Activated CD4-positive, alpha-beta T cell treated with anti-CD3 and anti-CD28 coated beads, Interleukin-2, amount 10 ng/mL, durations not matched to agents 7 days and 5 days (primary cell): ENCODE results near the gene HSDL1. TPM values are rescaled to one million over a fixed set of nuclear protein-coding genes. Genes with fewer than 3 reads are reported as not detected.

Source experiments
- CTCF ChIA-PET: fragments of 350-600 bp; sonication (Branson Sonifier 250); formaldehyde crosslinking; loops from one replicate; lab custom pipeline; 2021; ENCODE audit warnings: antibody characterized with exemption; lab: Charles Lee
- POLR2A ChIA-PET: fragments of 350-600 bp; sonication (Branson Sonifier 250); formaldehyde crosslinking; loops from one replicate; lab custom pipeline; 2021; ENCODE audit warnings: antibody characterized with exemption; lab: Charles Lee
- DNase-seq: peaks from one replicate; pipeline ENCODE4 v3.0.0-alpha.2; 2020
- H3K27ac Mint-ChIP-seq: one replicate; pipeline ENCODE4 v1.8.0; 2021; ENCODE audit warnings: mild to moderate bottlenecking, moderate library complexity, mixed read lengths
- H3K27me3 Mint-ChIP-seq: one replicate; pipeline ENCODE4 v1.8.0; 2021; ENCODE audit warnings: mixed read lengths
- H3K36me3 Mint-ChIP-seq: one replicate; pipeline ENCODE4 v1.8.0; 2021; ENCODE audit warnings: low read depth, mixed read lengths
- H3K4me1 Mint-ChIP-seq: one replicate; pipeline ENCODE4 v1.8.0; 2021; ENCODE audit warnings: mixed read lengths
- H3K4me3 Mint-ChIP-seq: one replicate; pipeline ENCODE4 v1.8.0; 2021; ENCODE audit warnings: mild to moderate bottlenecking, moderate library complexity, mixed read lengths
- H3K9me3 Mint-ChIP-seq: one replicate; pipeline ENCODE4 v1.8.0; 2021; ENCODE audit warnings: mixed read lengths
- total RNA-seq, 2 experiments: library from RNA; stranded (reverse); gene quantifications; one replicate each; pipeline ENCODE4 v1.2.3, GENCODE V29; 2021

Gene HSDL1
- total RNA-seq, 2 experiments from 2014 or later, result 8.8 to 10.6 TPM

DNA sequence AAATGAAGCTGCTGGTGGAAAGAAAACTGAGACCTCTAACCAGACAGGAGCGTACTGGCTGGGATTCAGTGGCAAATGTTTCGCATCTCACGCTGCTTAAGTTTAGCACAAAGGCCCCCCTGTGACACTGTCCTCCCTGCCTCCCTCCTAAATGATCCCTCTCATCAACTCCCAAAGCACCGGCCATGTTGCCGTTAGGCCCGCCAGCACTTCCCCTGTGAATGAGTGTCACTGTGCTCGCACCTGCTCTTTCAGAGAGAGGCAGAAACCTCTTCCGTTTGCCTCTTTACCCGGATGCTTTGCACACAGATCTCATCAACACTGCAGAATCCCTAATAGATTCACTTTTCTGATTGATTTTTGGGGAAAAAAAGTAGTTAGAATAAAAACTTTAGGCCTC, 54.8 kb downstream of the HSDL1 start:
- Mint-ChIP-seq H3K36me3 (peaks cover 58% of the 10 kb centered on the region), H3K4me1 (peaks cover 45% of the 10 kb centered on the region), H3K27ac (peak overlapping the region; percentile 39), H3K27me3 (no peaks in the 10 kb centered on the region), H3K9me3 (no peaks in the 10 kb centered on the region), H3K4me3 (no peak overlapping the region)
- POLR2A ChIA-PET, result no interaction called here
- CTCF ChIA-PET, result interaction anchor here (1.0 to 4.9 kb wide), 3 partner anchors 85 to 99 kb away, joined by 3 to 26 read pairs (median 3); partner anchors contain the start of gene TAF1C
- DNase-seq, result peak; percentile 20

DNA sequence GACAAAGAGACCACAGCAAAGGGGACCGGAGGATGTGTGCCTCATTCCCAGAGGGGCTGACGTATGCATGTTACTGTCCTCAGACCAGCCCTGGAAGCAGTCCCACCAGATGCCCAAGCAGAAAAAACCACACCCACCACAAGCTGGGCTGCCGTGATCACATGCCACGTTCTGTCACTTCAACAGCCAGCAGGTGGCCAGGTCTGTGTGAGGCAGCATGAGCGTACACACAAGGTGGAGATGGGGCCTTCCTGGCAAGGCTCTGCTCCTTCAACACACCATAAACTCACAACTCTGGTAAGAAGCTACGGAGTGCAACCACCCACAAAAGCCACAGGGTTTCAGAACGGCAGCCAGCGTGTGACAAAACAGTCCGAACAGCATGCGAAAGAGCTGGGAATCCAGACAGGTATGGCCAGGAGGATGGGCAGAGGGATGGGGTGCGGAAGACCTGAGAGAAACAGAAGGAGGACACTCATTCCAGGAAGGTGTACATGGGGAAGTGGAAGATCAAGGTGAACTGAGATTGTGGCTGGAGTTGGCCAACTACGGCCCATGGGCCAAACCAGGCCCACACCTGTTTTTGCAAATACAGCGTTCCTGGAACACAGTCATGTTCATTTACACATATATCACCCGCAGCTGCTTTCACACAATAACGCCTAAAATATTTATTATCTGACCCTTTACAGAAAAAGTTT, 56.1 kb downstream of the HSDL1 start:
- peak; percentile 76 for DNase-seq
- no peaks in the 10 kb centered on the region for H3K27me3 Mint-ChIP-seq
- H3K4me1 Mint-ChIP-seq, result peaks cover 51% of the 10 kb centered on the region
- no peak overlapping the region for H3K4me3 Mint-ChIP-seq
- ChIA-PET CTCF (interaction anchor here (0.9 to 4.9 kb wide), 7 partner anchors 28 to 627 kb away, joined by 3 to 26 read pairs (median 3); partner anchors contain the start of genes MBTPS1 and TAF1C), POLR2A (no interaction called here)
- peak overlapping the region; percentile 52 for H3K27ac Mint-ChIP-seq
- H3K9me3 Mint-ChIP-seq, result no peaks in the 10 kb centered on the region
- peaks cover 49% of the 10 kb centered on the region for H3K36me3 Mint-ChIP-seq

DNA sequence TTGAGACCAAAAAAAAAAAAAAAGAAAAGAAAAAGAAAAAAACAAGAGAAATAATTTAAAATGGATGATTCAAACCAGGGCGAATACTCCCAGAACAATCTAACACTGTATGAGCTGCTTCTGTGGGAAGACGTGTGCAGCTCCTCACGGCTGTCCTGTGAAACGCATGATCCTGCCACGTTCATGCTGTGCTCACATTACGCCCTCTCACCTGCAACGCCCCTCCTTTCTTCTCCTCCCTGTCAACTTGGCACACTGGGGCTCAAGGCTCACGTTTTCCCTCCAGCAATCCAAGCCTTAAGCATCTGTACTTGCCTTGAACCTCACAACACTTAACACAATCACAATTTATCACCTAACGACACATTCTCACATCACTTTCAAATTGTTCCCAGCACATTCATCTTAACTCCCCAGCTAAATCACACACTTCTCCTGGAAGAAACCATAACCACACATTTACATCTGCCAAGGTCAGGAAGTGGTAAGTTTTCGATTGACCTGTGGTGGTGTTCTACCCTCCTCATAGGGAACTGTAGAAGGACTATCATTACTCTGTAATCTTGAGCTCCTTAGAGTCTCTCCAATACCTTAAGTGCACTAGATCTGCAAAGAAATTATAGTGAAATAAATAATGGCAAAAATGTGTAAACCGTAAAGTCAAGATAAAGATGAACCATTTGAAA, 57.4 kb downstream of the HSDL1 start:
- Mint-ChIP-seq H3K4me1 (peaks cover 51% of the 10 kb centered on the region), H3K9me3 (no peaks in the 10 kb centered on the region), H3K27ac (peak overlapping the region; percentile 7), H3K36me3 (peaks cover 46% of the 10 kb centered on the region), H3K27me3 (no peaks in the 10 kb centered on the region), H3K4me3 (no peak overlapping the region)
- CTCF ChIA-PET, result interaction anchor here (1.0 to 4.9 kb wide), 3 partner anchors 99 to 628 kb away, joined by 3 to 26 read pairs (median 3); partner anchors contain the start of gene TAF1C
- POLR2A ChIA-PET, result no interaction called here
- DNase-seq, result no peak

DNA sequence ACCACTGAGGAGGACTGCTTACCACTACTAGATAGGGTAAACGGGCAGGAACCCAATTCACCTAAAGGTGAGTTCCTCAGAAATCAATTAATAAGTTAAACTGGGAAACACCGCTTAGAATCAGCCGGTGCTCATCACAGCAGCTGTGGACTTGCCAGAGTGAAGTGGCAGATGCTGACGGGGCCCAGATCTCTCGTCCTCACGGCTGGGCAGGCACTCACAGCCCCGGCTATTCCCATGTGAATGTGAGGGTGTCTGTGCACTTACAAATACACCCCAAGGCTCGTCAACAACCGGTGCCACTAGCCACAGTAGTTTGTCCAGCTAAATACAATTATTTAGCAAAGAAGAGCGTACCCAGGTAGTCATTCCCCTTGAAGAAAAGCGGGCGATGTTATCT, 58.0 kb downstream of the HSDL1 start:
- DNase-seq, result no peak
- ChIA-PET POLR2A (no interaction called here), CTCF (interaction anchor here (4.9 kb wide), 1 partner anchor 100 kb away, joined by 26 read pairs; the partner anchor contains the start of gene TAF1C)
- no peak overlapping the region for H3K4me3 Mint-ChIP-seq
- H3K36me3 Mint-ChIP-seq, result peaks cover 45% of the 10 kb centered on the region
- H3K27me3 Mint-ChIP-seq, result no peaks in the 10 kb centered on the region
- H3K4me1 Mint-ChIP-seq, result peaks cover 51% of the 10 kb centered on the region
- no peaks in the 10 kb centered on the region for H3K9me3 Mint-ChIP-seq
- no peak overlapping the region for H3K27ac Mint-ChIP-seq

DNA sequence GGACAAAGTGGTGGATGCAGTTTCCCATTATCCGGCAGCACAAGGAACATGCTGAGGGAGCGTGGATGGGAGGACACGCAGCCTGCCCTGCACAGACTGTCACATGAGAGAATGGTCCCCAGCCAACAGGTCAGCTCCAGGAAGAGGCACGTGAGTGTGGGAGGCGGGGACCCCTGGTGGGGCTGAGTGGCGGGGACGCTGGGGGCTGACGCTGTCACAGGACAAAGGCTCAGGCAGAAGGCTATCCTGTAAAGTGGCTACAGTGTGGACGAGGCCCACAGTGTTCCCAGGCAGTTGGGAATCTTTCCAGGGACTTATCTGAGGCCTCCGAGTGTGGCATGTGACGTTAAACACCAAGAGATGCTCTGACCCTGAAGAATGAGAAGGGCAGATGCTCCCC, 58.6 kb downstream of the HSDL1 start:
- Mint-ChIP-seq H3K27me3 (no peaks in the 10 kb centered on the region), H3K4me1 (peaks cover 51% of the 10 kb centered on the region), H3K4me3 (no peak overlapping the region), H3K9me3 (no peaks in the 10 kb centered on the region), H3K36me3 (peaks cover 42% of the 10 kb centered on the region), H3K27ac (no peak overlapping the region)
- ChIA-PET CTCF (interaction anchor here (4.9 kb wide), 1 partner anchor 100 kb away, joined by 26 read pairs; the partner anchor contains the start of gene TAF1C), POLR2A (interaction anchor here (0.6 kb wide), 1 partner anchor 98 kb away, joined by 3 read pairs; no protein-coding TSS in a partner anchor)
- no peak for DNase-seq

DNA sequence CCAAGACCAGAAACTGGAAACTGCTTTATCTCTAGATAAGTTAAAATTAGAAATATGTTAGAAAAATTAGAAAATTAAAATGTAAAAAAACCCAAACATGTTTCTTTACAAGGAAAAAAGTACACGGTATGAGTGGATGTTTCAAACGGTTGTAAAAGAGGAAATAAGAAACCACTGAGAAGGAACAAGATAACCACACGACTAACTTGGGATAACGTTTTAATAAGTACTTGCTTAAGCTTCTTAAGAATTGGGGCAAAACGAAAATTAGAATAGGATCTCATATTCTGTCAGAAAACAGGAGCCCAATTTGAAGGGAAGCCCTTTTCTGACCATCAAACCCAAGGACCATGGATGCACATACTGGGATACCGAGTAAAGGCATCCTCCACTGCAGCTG, 59.2 kb downstream of the HSDL1 start:
- no peak for DNase-seq
- ChIA-PET CTCF (interaction anchor here (0.9 to 4.9 kb wide), 3 partner anchors 18 to 101 kb away, joined by 3 to 26 read pairs (median 4); partner anchors contain the start of gene TAF1C), POLR2A (interaction anchor here (0.6 kb wide), 1 partner anchor 98 kb away, joined by 3 read pairs; no protein-coding TSS in a partner anchor)
- peak overlapping the region; percentile 23 for H3K4me3 Mint-ChIP-seq
- peaks cover 51% of the 10 kb centered on the region for H3K4me1 Mint-ChIP-seq
- H3K9me3 Mint-ChIP-seq, result no peaks in the 10 kb centered on the region
- H3K27ac Mint-ChIP-seq, result no peak overlapping the region
- peaks cover 44% of the 10 kb centered on the region for H3K36me3 Mint-ChIP-seq
- H3K27me3 Mint-ChIP-seq, result no peaks in the 10 kb centered on the region

DNA sequence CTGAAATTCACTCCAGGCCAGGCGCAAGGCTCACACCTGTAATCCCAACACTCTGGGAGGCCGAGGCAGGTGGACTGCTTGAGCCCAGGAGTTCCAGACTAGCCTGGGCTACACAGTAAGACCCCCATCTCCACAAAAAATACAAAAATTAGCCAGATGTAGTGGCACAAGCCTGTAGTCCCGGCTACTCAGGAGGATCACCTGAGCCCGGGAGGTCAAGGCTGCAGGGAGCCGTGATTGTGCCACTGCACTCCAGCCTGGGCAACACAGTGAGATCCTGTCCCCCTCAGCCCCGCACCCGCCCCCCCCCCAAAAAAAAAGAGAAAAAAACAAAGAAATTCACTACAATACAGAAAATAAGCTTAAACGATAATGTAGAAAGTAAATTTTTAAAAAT, 59.7 kb downstream of the HSDL1 start:
- ChIA-PET CTCF (interaction anchor here (0.9 to 2.3 kb wide), 10 partner anchors 18 to 192 kb away, joined by 3 to 15 read pairs (median 4); partner anchors contain the start of genes MBTPS1 and TAF1C), POLR2A (interaction anchor here (0.6 kb wide), 1 partner anchor 10 kb away, joined by 3 read pairs; no protein-coding TSS in a partner anchor)
- H3K36me3 Mint-ChIP-seq, result peaks cover 46% of the 10 kb centered on the region

DNA sequence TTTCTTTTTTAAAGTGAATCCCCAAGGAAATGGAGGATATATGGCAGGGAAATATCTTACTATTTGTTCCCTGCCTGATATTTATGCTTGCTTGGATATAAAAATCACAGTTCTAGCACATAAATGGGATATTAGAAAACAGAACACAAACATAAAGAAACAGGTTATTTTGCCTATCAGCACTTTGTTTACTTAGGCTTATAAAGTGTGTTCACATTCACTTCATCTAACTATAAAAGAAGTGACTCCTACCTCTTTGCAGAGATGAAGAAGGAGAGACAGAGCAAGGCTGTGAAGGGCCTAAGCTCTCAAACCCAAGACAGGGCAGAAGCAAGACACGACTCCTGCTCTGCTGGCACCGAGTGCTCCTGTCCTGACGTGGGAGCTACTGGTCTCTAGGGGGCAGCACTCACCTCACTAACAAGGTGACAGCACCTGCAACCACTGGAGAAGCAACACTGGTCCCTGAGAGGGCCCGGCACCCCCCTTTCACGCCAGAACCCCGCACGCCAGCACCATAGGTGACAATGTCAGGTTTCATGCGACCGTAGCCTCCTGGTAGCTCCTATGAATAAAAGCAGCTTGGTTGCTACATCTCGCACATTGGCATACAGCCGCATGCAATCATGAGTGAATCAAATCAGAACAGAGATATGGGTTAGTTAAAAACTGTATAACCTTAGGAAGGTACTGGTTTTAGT, 60.3 kb downstream of the HSDL1 start:
- peak; percentile 83 for DNase-seq
- ChIA-PET POLR2A (interaction anchor here (0.6 kb wide), 1 partner anchor 11 kb away, joined by 3 read pairs; no protein-coding TSS in a partner anchor), CTCF (interaction anchor here (0.8 to 2.3 kb wide), 13 partner anchors 18 to 192 kb away, joined by 3 to 15 read pairs (median 4); partner anchors contain the start of genes MBTPS1 and TAF1C)
- Mint-ChIP-seq H3K4me3 (no peak overlapping the region), H3K27ac (no peak overlapping the region), H3K27me3 (no peaks in the 10 kb centered on the region), H3K36me3 (peaks cover 44% of the 10 kb centered on the region), H3K4me1 (peaks cover 45% of the 10 kb centered on the region), H3K9me3 (no peaks in the 10 kb centered on the region)

More for the DNA sequence above, 59.7 kb downstream of the HSDL1 start:
- no peak overlapping the region for H3K4me3 Mint-ChIP-seq
- H3K4me1 Mint-ChIP-seq, result peaks cover 50% of the 10 kb centered on the region
- H3K27me3 Mint-ChIP-seq, result no peaks in the 10 kb centered on the region
- no peaks in the 10 kb centered on the region for H3K9me3 Mint-ChIP-seq
- DNase-seq, result no peak
- no peak overlapping the region for H3K27ac Mint-ChIP-seq

DNA sequence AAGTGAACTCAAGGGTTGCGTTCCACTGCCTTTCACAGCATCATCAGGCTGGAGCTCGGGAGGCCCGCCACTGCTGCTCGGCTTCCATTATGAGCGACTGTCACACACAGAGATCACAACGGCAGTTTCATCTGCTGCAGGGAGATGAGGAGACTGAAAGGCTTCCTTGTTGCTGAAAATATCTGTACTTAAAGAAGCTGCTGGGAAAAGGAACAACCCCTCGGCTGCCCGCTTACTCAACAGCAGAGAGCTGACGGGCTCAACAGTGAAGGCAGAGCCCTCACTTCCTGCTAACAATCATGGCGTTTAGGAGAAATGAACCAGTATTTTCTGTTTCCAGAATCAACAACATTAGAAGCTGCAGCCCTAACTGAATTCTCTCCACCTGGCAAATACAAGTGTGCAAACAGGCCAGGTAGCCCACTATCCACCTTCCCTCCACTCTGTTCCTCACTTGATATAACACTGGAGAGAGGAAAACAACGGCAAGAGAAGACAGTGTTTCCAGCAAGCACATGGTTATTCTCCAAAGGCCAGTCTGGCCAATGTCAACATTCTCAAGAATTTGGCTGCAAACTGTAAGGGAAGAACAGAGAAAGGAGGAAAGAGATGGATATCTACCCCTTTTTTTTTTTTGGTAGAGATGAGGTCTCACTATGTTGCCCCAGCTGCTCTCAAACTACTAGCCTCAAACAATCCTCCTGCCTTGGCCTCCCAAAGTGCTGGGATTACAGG, 62.0 kb downstream of the HSDL1 start:
- ChIA-PET CTCF (interaction anchor here (0.8 to 1.7 kb wide), 3 partner anchors 17 to 104 kb away, joined by 3 to 6 read pairs (median 4); partner anchors contain the start of gene TAF1C), POLR2A (no interaction called here)
- Mint-ChIP-seq H3K4me1 (peaks cover 28% of the 10 kb centered on the region), H3K27me3 (no peaks in the 10 kb centered on the region), H3K9me3 (no peaks in the 10 kb centered on the region), H3K27ac (no peak overlapping the region), H3K4me3 (no peak overlapping the region), H3K36me3 (peaks cover 35% of the 10 kb centered on the region)
- DNase-seq, result no peak

DNA sequence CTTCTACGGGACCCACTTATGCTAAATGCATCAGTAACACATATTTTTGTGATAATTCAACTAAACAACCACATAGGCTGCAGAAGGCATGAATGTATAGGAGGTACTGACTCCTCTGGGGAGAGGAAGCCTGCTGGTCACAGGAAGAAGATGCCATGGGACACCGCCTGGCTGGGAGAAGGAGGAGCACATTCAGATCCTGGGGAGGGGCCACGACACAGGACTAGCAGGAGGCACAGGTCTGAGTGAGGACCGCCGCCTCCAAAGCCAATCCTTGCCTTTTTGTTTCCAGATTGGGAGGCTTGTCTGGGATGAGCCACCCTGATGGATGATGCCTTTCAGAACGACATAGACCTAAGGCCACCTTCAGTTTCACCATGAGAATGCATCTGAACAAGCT, 62.9 kb downstream of the HSDL1 start:
- no peak for DNase-seq
- ChIA-PET CTCF (interaction anchor here (1.3 kb wide), 1 partner anchor 105 kb away, joined by 6 read pairs; the partner anchor contains the start of gene TAF1C), POLR2A (no interaction called here)
- Mint-ChIP-seq H3K27ac (no peak overlapping the region), H3K4me1 (peaks cover 19% of the 10 kb centered on the region), H3K9me3 (no peaks in the 10 kb centered on the region), H3K36me3 (peaks cover 33% of the 10 kb centered on the region), H3K27me3 (no peaks in the 10 kb centered on the region), H3K4me3 (no peak overlapping the region)

DNA sequence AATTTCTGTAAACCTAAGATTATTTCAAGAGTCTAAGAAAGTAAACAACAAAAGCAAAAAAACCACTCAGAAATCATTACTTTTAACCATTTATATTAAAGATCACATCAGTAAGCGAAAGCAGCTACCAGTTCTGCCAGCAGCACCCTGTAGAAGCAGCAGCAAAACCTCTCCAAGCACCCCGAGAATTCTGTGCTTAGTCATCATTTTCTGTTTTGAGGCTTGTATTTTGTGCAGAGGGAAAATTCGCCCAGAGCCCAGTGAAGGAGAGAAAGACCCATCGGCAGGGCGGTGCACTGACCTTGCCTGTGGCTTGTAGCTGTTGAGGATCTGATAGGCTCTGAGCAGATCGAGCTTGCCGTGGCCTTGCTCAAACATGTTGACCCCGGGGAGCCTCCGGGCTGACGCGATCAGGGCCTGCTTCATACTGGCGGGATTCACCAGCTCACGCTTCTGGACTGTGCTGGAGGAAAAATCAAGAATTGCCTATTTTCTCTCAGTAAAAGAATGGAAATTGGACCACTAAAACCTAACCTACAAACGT, 63.5 kb downstream of the HSDL1 start:
- no peak for DNase-seq
- Mint-ChIP-seq H3K27me3 (no peaks in the 10 kb centered on the region), H3K4me3 (no peak overlapping the region), H3K9me3 (no peaks in the 10 kb centered on the region), H3K36me3 (peaks cover 31% of the 10 kb centered on the region), H3K27ac (no peak overlapping the region), H3K4me1 (peaks cover 14% of the 10 kb centered on the region)
- ChIA-PET CTCF (interaction anchor here (1.3 kb wide), 1 partner anchor 105 kb away, joined by 6 read pairs; the partner anchor contains the start of gene TAF1C), POLR2A (no interaction called here)
